PC-3 (cell line): ENCODE results near the gene ELAC2. TPM values are rescaled to one million over a fixed set of nuclear protein-coding genes. Genes with fewer than 3 reads are reported as not detected.

Experiments
- ATAC-seq: fragments of 200-7000 bp; cut with Tn5 transposase; 2 replicates; pipeline ENCODE4 v1.9.1; 2020; ENCODE audit warnings: mild to moderate bottlenecking, moderate library complexity
- BruUV-seq: library from RNA; stranded (reverse); fragments of 400-500 nt; replicated peaks from 2 replicates; lab custom pipeline; 2021; lab: Mats Ljungman, UMichigan
- CTCF ChIA-PET: fragments of 300-600 bp; sonication (Branson Sonifier 250); formaldehyde crosslinking; loops from one replicate; lab custom pipeline; 2022; ENCODE audit warnings: antibody characterized with exemption; lab: Charles Lee
- POLR2A ChIA-PET: fragments of 300-600 bp; sonication (Branson Sonifier 250); formaldehyde crosslinking; loops from one replicate; lab custom pipeline; 2022; ENCODE audit warnings: antibody characterized with exemption; ENCODE audit not compliant: unreplicated experiment; lab: Charles Lee
- DNase-seq: peaks from one replicate; pipeline ENCODE4 v3.0.0-alpha.2; 2015
- H2AFZ ChIP-seq: fragments of 300-600 bp; sonication (generic); 2 replicates; pipeline ENCODE4 v1.6.0; 2016; ENCODE audit warnings: antibody characterized with exemption, low read length
- H3F3A ChIP-seq: fragments of 300-600 bp; sonication (generic); one replicate; pipeline ENCODE4 v1.6.0; 2017; ENCODE audit warnings: antibody characterized with exemption, low read length, control low read depth, mild to moderate bottlenecking; ENCODE audit not compliant: unreplicated experiment
- H3K27ac ChIP-seq: fragments of 300-600 bp; sonication (generic); 2 replicates; pipeline ENCODE4 v1.5.1; 2016; ENCODE audit warnings: mild to moderate bottlenecking, low read length
- H3K27me3 ChIP-seq: fragments of 300-600 bp; sonication (generic); 2 replicates; pipeline ENCODE4 v1.6.1; 2016; ENCODE audit warnings: low read length, mixed read lengths
- H3K36me3 ChIP-seq: fragments of 300-600 bp; sonication (generic); 2 replicates; pipeline ENCODE4 v1.6.1; 2016; ENCODE audit warnings: low read depth, mixed run types, low read length, mixed read lengths
- H3K4me1 ChIP-seq: fragments of 300-600 bp; sonication (generic); 2 replicates; pipeline ENCODE4 v1.5.1; 2016; ENCODE audit warnings: low read length; ENCODE audit not compliant: insufficient read depth
- H3K4me2 ChIP-seq: fragments of 300-600 bp; sonication (generic); 2 replicates; pipeline ENCODE4 v1.6.0; 2016; ENCODE audit warnings: low read length
- H3K4me3 ChIP-seq: fragments of 300-600 bp; sonication (generic); 2 replicates; pipeline ENCODE4 v1.5.1; 2016; ENCODE audit warnings: mild to moderate bottlenecking, low read length, mixed read lengths
- H3K79me2 ChIP-seq: fragments of 300-600 bp; sonication (generic); 2 replicates; pipeline ENCODE4 v1.6.1; 2017; ENCODE audit warnings: low read length, mixed read lengths
- H3K9ac ChIP-seq: fragments of 300-600 bp; sonication (generic); 2 replicates; pipeline ENCODE4 v1.6.0; 2016; ENCODE audit warnings: mild to moderate bottlenecking, low read length
- H3K9me2 ChIP-seq: fragments of 300-600 bp; sonication (generic); replicated peaks from 2 replicates; pipeline ENCODE4 v1.6.1; 2016; ENCODE audit warnings: mixed run types, low read length, mixed read lengths
- H3K9me3 ChIP-seq: fragments of 300-600 bp; sonication (generic); 2 replicates; pipeline ENCODE4 v1.6.1; 2016; ENCODE audit warnings: low read length, mixed read lengths
- H4K20me1 ChIP-seq: fragments of 300-600 bp; sonication (generic); 2 replicates; pipeline ENCODE4 v1.6.1; 2016; ENCODE audit warnings: low read length, mixed read lengths
- EZH2 ChIP-seq: fragments of 300-600 bp; sonication (generic); IDR thresholded peaks from one replicate; pipeline ENCODE4 v1.6.1; 2017; ENCODE audit warnings: antibody characterized with exemption, mild to moderate bottlenecking, low read length; ENCODE audit not compliant: unreplicated experiment
- EZH2phosphoT487 ChIP-seq: fragments of 300-600 bp; sonication (generic); IDR thresholded peaks from 2 replicates; pipeline ENCODE4 v1.6.1; 2018; ENCODE audit warnings: mild to moderate bottlenecking, antibody characterized with exemption, low read length, borderline replicate concordance
- intact Hi-C: fragments of 100-400 bp; cut with micrococcal nuclease; formaldehyde crosslinking; loops from 2 replicates; pipeline ENCODE4 v1.9.0; 2023
- total RNA-seq: library from RNA; depleted of rRNA; stranded (reverse); fragments of >200 nt; gene quantifications from 2 replicates; pipeline ENCODE4 v1.2.3, GENCODE V29; 2014
- TF ChIP-seq, protein P1 (sequence below): fragments of 300-600 bp; sonication (generic); conservative IDR thresholded peaks from 2 replicates; pipeline ENCODE4 v1.5.1; 2017; ENCODE audit warnings: antibody characterized with exemption, low read depth, mild to moderate bottlenecking, low read length

ELAC2 gene
- total RNA-seq, 1 experiment from 2014 or later, result 270 TPM

DNA sequence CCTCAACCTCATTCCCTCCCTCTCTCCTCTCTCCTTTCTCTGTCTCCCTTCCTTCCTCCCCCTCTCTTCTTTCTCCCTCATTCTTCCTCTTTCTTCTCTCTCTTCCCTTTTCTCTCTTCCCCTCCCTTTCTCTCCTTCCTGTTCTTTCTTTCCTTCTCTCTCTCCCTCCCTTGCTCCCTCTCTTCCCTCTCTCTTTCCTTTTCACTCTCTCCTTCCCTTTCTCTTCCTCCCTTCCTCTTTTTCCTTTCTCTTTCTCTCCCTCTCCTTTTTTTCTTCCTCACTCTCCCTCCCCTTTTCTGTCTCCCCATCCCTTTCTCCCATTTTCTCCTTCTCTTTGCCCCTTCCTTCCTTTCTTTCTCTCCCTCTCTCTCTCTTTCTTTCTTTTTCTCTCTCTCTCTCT, 7.9 kb upstream of the ELAC2 start:
- H4K20me1 ChIP-seq, result no peaks in the 10 kb centered on the region
- intact Hi-C loops, result no loop called here
- no peak overlapping the region for H3K9ac ChIP-seq
- no peak for ATAC-seq
- ChIA-PET POLR2A (no interaction called here), CTCF (no interaction called here)
- H3K27me3 ChIP-seq, result peaks cover 4% of the 10 kb centered on the region; the same call in 1 of the 2 replicates
- H3K4me1 ChIP-seq, result 0 out of 2 replicates have a peak, but pooled peaks cover 3% of the 10 kb centered on the region
- H3F3A ChIP-seq, result no peaks in the 10 kb centered on the region
- no peak for DNase-seq
- no peak overlapping the region for H3K4me3 ChIP-seq
- H2AFZ ChIP-seq, result no peak overlapping the region
- H3K79me2 ChIP-seq, result no peaks in the 10 kb centered on the region
- H3K9me2 ChIP-seq, result no peaks in the 10 kb centered on the region
- no peak overlapping the region for H3K27ac ChIP-seq
- H3K9me3 ChIP-seq, result no peaks in the 10 kb centered on the region
- TF ChIP-seq, protein P1, sequence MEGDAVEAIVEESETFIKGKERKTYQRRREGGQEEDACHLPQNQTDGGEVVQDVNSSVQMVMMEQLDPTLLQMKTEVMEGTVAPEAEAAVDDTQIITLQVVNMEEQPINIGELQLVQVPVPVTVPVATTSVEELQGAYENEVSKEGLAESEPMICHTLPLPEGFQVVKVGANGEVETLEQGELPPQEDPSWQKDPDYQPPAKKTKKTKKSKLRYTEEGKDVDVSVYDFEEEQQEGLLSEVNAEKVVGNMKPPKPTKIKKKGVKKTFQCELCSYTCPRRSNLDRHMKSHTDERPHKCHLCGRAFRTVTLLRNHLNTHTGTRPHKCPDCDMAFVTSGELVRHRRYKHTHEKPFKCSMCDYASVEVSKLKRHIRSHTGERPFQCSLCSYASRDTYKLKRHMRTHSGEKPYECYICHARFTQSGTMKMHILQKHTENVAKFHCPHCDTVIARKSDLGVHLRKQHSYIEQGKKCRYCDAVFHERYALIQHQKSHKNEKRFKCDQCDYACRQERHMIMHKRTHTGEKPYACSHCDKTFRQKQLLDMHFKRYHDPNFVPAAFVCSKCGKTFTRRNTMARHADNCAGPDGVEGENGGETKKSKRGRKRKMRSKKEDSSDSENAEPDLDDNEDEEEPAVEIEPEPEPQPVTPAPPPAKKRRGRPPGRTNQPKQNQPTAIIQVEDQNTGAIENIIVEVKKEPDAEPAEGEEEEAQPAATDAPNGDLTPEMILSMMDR, result no peak
- TF ChIP-seq EZH2, result no peak
- no peak for TF ChIP-seq EZH2phosphoT487
- BruUV-seq, result no TSS peak
- no peak overlapping the region for H3K4me2 ChIP-seq
- no peaks in the 10 kb centered on the region for H3K36me3 ChIP-seq

DNA sequence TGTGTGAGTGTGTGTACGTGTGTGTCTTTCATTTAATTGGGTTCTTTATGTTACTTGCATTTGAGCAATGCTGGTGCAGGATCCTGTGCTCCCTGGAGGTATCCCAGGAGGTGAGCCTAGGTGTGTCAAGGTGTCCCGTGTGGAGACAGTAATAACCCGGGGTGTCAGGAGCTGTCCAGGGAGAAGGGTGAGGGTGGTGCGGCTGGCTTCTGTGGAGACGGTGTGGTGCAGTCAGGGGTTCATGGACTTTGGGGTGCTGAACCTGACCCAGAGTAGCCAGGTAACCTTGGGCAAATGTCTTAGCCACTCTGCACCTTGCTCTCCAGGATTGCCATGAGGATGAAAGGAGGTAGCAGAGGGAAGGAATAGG, 7.4 kb upstream of the ELAC2 start:
- Histone ChIP-seq H3K27me3 (peaks cover 4% of the 10 kb centered on the region; the same call in 1 of the 2 replicates), H3K79me2 (no peaks in the 10 kb centered on the region), H3K9me3 (no peaks in the 10 kb centered on the region), H3K9me2 (no peaks in the 10 kb centered on the region), H3K36me3 (no peaks in the 10 kb centered on the region), H3F3A (no peaks in the 10 kb centered on the region), H3K9ac (no peak overlapping the region), H3K4me3 (no peak overlapping the region), H2AFZ (no peak overlapping the region), H4K20me1 (no peaks in the 10 kb centered on the region), H3K27ac (no peak overlapping the region), H3K4me1 (0 out of 2 replicates have a peak, but pooled peaks cover 3% of the 10 kb centered on the region), H3K4me2 (peak overlapping the region; percentile 81; the same call in 1 of the 2 replicates)
- ChIA-PET POLR2A (no interaction called here), CTCF (no interaction called here)
- no TSS peak for BruUV-seq
- TF ChIP-seq EZH2phosphoT487 (no peak), EZH2 (no peak)
- TF ChIP-seq, protein P1, result no peak
- DNase-seq, result no peak
- no peak for ATAC-seq
- intact Hi-C loops, result no loop called here

- TF ChIP-seq, protein P1, result peak; percentile 98
- TF ChIP-seq EZH2, result no peak
- peak; percentile 91 for DNase-seq
- H4K20me1 ChIP-seq, result no peaks in the 10 kb centered on the region
- ChIA-PET CTCF (no interaction called here), POLR2A (no interaction called here)
- H3K27ac ChIP-seq, result no peak overlapping the region
- H3K79me2 ChIP-seq, result no peaks in the 10 kb centered on the region
- intact Hi-C loops, result no loop called here
- no peak overlapping the region for H3K9ac ChIP-seq
- peak overlapping the region; percentile 75 for H2AFZ ChIP-seq
- ATAC-seq, result peak; percentile 96
- 0 out of 2 replicates have a peak, but pooled peaks cover 3% of the 10 kb centered on the region for H3K4me1 ChIP-seq
- peaks cover 4% of the 10 kb centered on the region; the same call in 1 of the 2 replicates for H3K27me3 ChIP-seq
- H3K9me2 ChIP-seq, result no peaks in the 10 kb centered on the region
- no peaks in the 10 kb centered on the region for H3F3A ChIP-seq
- H3K36me3 ChIP-seq, result no peaks in the 10 kb centered on the region
- peak overlapping the region; percentile 81 for H3K4me2 ChIP-seq
- no peaks in the 10 kb centered on the region for H3K9me3 ChIP-seq
- H3K4me3 ChIP-seq, result peak overlapping the region; percentile 48
- no TSS peak for BruUV-seq
Observed at GRCh38 chr17:13024526-13025257, 6.9 kb upstream of the ELAC2 start.
